K562 (cell line): ENCODE measurements around the gene ABCB4. TPM values are rescaled to one million over a fixed set of nuclear protein-coding genes. Genes with fewer than 3 reads are reported as not detected.
"Not testable (repeated sequence)": the region's sequence is repeated elsewhere in the genome, so short reads cannot be mapped to it uniquely, and the experiment has no call there.

ENCODE experiments used
- ATAC-seq: fragments of 200-7000 bp; cut with Tn5 transposase; 3 replicates; pipeline ENCODE4 v1.9.1; 2020; ENCODE audit warnings: moderate library complexity
- BruUV-seq: library from RNA; stranded (reverse); fragments of 400-500 nt; replicated peaks from 2 replicates; lab custom pipeline; 2021; lab: Mats Ljungman, UMichigan
- CTCF ChIA-PET: fragments of 300-600 bp; formaldehyde crosslinking; extraction: SDS; loops from one replicate; lab custom pipeline; 2021; ENCODE audit warnings: low intra/inter-chr PET ratio; lab: Yijun Ruan, JAX
- POLR2A ChIA-PET: fragments of 300-600, 350-650 bp; sonication (Branson Sonifier 250); formaldehyde crosslinking; extraction: SDS; loops from one replicate; lab custom pipeline; 2021; ENCODE audit warnings: antibody characterized with exemption, inconsistent platforms; lab: Yijun Ruan, JAX
- DNase-seq, 4 experiments: peaks; one replicate each; pipeline versions ENCODE4 v3.0.0 to v3.0.0-alpha.2; 2011 to 2018; ENCODE audit warnings: low spot score in 3 of 4, mixed read lengths in 3 of 4; ENCODE audit errors: extremely low read depth in 1 of 4
- FAIRE-seq: peaks from 2 replicates; lab custom pipeline; 2011; peaks lifted over from hg19 to GRCh38; lab: Jason Lieb, UNC
- H2AFZ ChIP-seq: 2 replicates; pipeline ENCODE4 v1.6.0; 2011; ENCODE audit warnings: low read depth, low read length, control low read depth, inconsistent platforms
- H3K27ac ChIP-seq: fragments of 200-600 bp; 3 replicates; pipeline ENCODE4 v1.8.0; 2011; ENCODE audit warnings: low read depth, mild to moderate bottlenecking, control low read depth, inconsistent platforms, low read length, moderate library complexity, mixed read lengths; ENCODE audit errors: extremely low read depth
- H3K27me3 ChIP-seq, 2 experiments: fragments of 300-600 bp in 1 of 2; 2 replicates in 1 of 2; 3 replicates in 1 of 2; pipeline versions ENCODE4 v1.6.0 to v1.8.0; 2011; ENCODE audit warnings: inconsistent platforms in 2 of 2, low read length in 2 of 2, mild to moderate bottlenecking in 1 of 2, mixed read lengths in 1 of 2, moderate library complexity in 1 of 2; ENCODE audit not compliant: control insufficient read depth in 2 of 2, insufficient read depth in 2 of 2
- H3K36me3 ChIP-seq: fragments of 300-600 bp; 3 replicates; pipeline ENCODE4 v1.8.0; 2011; ENCODE audit warnings: mild to moderate bottlenecking, low read length, inconsistent platforms; ENCODE audit not compliant: control insufficient read depth, insufficient read depth
- H3K4me1 ChIP-seq, 2 experiments: fragments of 200-600 bp in 1 of 2; replicated peaks in 1 of 2; 2 replicates in 1 of 2; 3 replicates in 1 of 2; pipeline versions ENCODE4 v1.5.1 to v1.8.0; 2011; ENCODE audit warnings: inconsistent platforms in 2 of 2, low read length in 2 of 2, mild to moderate bottlenecking in 1 of 2, mixed read lengths in 1 of 2, moderate library complexity in 1 of 2; ENCODE audit not compliant: control insufficient read depth in 2 of 2, insufficient read depth in 2 of 2
- H3K4me2 ChIP-seq: 2 replicates; pipeline ENCODE4 v1.6.1; 2011; ENCODE audit warnings: low read length, control low read depth, inconsistent platforms, mixed read lengths; ENCODE audit not compliant: insufficient read depth
- H3K4me3 ChIP-seq: fragments of 200-600 bp; sonication (generic), shearing (Covaris generic); 2 replicates; pipeline ENCODE4 v1.5.1; 2016; ENCODE audit warnings: control low read depth, inconsistent platforms
- H3K79me2 ChIP-seq: fragments of 200-600 bp; 3 replicates; pipeline ENCODE4 v1.8.0; 2011; ENCODE audit warnings: low read length, inconsistent platforms; ENCODE audit not compliant: control insufficient read depth, insufficient read depth
- H3K9ac ChIP-seq, 2 experiments: 2 replicates each; pipeline versions ENCODE4 v1.6.0 to v1.6.1; 2011; ENCODE audit warnings: low read depth in 2 of 2, low read length in 2 of 2, control low read depth in 1 of 2, inconsistent platforms in 1 of 2, mild to moderate bottlenecking in 1 of 2, mixed read lengths in 1 of 2; ENCODE audit not compliant: insufficient read depth in 1 of 2
- H3K9me1 ChIP-seq: one replicate; pipeline ENCODE4 v1.6.0; 2011; ENCODE audit warnings: inconsistent platforms, mild to moderate bottlenecking, low read length, moderate library complexity; ENCODE audit not compliant: control insufficient read depth, insufficient read depth
- H3K9me3 ChIP-seq: replicated peaks from 2 replicates; pipeline ENCODE4 v1.5.1; 2011; ENCODE audit warnings: low read depth, low read length, inconsistent platforms; ENCODE audit not compliant: control insufficient read depth, insufficient read depth
- H4K20me1 ChIP-seq: replicated peaks from 2 replicates; pipeline ENCODE4 v1.6.1; 2011; ENCODE audit warnings: low read length, inconsistent platforms, mixed read lengths; ENCODE audit not compliant: control insufficient read depth, insufficient read depth
- CSDE1 ChIP-seq, 2 experiments: fragments of 450-650 bp; IDR thresholded peaks; 2 replicates each; pipeline ENCODE4 v1.6.1; 2016; ENCODE audit warnings: mild to moderate bottlenecking in 1 of 2
- GTF2A2 ChIP-seq: IDR thresholded peaks from 2 replicates; pipeline ENCODE4 v1.6.1; 2016; ENCODE audit warnings: mild to moderate bottlenecking, missing genetic modification characterization, missing compliant biosample characterization
- PML ChIP-seq: IDR thresholded peaks from 2 replicates; pipeline ENCODE4 v1.6.1; 2012; ENCODE audit warnings: low read length, inconsistent platforms
- WGBS: fragments of 100-300 bp; shearing (Covaris generic); methylation state at CpG from one replicate; pipeline ENCODE4 v1.1.6; 2016; ENCODE audit warnings: low coverage, mixed read lengths; ENCODE audit not compliant: insufficient coverage; ENCODE audit errors: missing lambda C conversion rate; 5-methylcytosine and 5-hydroxymethylcytosine counted together
- in situ Hi-C: fragments of 300-500 bp; cut with MboI; formaldehyde crosslinking; loops from 4 replicates; pipeline ENCODE4 v1.15.0; 2018; ENCODE audit warnings: inconsistent platforms, mixed read lengths
- intact Hi-C: fragments of 100-400 bp; cut with micrococcal nuclease; formaldehyde crosslinking; loops from 2 replicates; pipeline ENCODE4 v1.14.2; 2022
- polyA plus RNA-seq, 8 experiments: library from polyadenylated mRNA; depleted of rRNA in 4 of 8; stranded (reverse) in 5 of 8; unstranded in 3 of 8; fragments of >200 nt; fragmentation: Nextera tagmentation in 2 of 8; fragmentation: Illumina TruSeq in 1 of 8; extraction: Ambion mirVana in 2 of 8; extraction: Trizol in 1 of 8; gene quantifications; 2 replicates each; pipeline versions ENCODE4 v1.2.1 to v1.2.3, GENCODE V29; 2011 to 2014; ENCODE audit warnings: inconsistent platforms in 1 of 8, missing spikeins in 1 of 8
- total RNA-seq, 7 experiments: library from RNA; depleted of rRNA in 6 of 7; stranded (reverse); fragments of >200 nt in 6 of 7; fragmentation: Illumina TruSeq in 2 of 7; extraction: Trizol in 2 of 7; gene quantifications; 2 replicates each; pipeline versions ENCODE4 v1.2.1 to v1.2.3, GENCODE V29; 2011 to 2021; ENCODE audit warnings: low replicate concordance in 1 of 7
- TF ChIP-seq, protein P1 (sequence below): sonication (generic); formaldehyde crosslinking; IDR thresholded peaks from 2 replicates; pipeline ENCODE4 v1.8.0; 2022; ENCODE audit warnings: mild to moderate bottlenecking, missing genetic modification reagents
- TF ChIP-seq, protein P2 (sequence below): fragments of 450-650 bp; formaldehyde crosslinking; IDR thresholded peaks from 2 replicates; pipeline ENCODE4 v1.4.0; 2022; ENCODE audit warnings: missing genetic modification characterization

Gene ABCB4
- total and polyA plus RNA-seq, 9 of the 15 experiments (the other 6 are each of a cell fraction or from before 2014, with no cell fraction given): 0.06 to 0.73 (median 0.40) TPM

DNA sequence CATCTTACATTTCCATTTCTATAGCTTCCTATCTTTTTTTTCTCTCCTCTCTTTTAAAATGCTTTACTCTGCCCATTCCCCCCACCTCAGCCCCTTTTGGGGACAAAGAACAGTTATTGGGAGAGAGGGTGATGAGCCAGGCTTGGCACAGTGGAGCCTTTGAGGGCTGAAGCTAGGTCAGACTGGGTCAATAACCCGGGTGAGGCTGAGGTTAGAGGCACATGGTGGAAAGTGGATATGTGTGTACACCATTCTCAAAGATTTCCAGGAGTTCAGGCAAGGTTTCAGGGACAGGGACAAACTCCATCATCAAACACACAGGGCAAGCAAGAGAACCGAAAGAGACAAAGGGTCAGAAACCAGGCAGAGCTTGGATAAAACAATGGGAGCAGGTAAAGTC lies 11.5 kb downstream of the ABCB4 start (continued):
- TF ChIP-seq, protein P1, sequence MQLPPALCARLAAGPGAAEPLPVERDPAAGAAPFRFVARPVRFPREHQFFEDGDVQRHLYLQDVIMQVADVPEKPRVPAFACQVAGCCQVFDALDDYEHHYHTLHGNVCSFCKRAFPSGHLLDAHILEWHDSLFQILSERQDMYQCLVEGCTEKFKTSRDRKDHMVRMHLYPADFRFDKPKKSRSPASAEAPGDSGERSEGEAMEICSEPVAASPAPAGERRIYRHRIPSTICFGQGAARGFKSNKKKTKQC (CRISPR knock-in tag): no peak
- TF ChIP-seq, protein P2, sequence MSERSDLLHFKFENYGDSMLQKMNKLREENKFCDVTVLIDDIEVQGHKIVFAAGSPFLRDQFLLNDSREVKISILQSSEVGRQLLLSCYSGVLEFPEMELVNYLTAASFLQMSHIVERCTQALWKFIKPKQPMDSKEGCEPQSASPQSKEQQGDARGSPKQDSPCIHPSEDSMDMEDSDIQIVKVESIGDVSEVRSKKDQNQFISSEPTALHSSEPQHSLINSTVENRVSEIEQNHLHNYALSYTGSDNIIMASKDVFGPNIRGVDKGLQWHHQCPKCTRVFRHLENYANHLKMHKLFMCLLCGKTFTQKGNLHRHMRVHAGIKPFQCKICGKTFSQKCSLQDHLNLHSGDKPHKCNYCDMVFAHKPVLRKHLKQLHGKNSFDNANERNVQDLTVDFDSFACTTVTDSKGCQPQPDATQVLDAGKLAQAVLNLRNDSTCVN (CRISPR knock-in tag): no peak
- no peak for TF ChIP-seq CSDE1 (IDR thresholded peaks at IDR 0.05)
- TF ChIP-seq PML: no peak
- TF ChIP-seq GTF2A2: no peak

DNA sequence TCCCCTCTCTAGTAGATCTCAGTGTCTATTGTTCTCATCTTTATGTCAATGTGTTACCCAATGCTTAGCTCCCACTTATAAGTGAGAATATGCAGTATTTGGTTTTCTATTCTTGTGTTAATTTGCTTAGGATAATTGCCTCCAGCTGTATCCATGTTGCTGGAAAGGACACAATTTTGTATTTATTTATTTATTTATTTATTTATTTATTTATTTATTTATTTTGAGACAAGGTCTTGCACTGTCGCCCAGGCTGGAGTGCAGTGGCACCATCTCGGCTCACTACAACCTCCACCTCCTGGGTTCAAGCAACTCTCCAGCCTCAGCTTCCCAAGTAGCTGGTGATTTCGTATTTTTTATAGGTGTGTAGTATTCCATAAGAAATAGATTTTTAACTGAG lies 15.0 kb downstream of the ABCB4 start:
- H3K4me2 ChIP-seq, ATAC-seq, CTCF ChIA-PET, H3K4me1 ChIP-seq, FAIRE-seq, BruUV-seq, H3K9me3 ChIP-seq, H3K27ac ChIP-seq, DNase-seq, H3K27me3 ChIP-seq, H3K9ac ChIP-seq, intact Hi-C loops, H2AFZ ChIP-seq, in situ Hi-C loops, H3K9me1 ChIP-seq, H3K79me2 ChIP-seq, H3K36me3 ChIP-seq, H3K4me3 ChIP-seq, H4K20me1 ChIP-seq: not testable (repeated sequence)
- 0% methylated on average over 3 of the region's 3 CpGs for WGBS
- POLR2A ChIA-PET: interaction anchor here (1.0 kb wide), 1 partner anchor 21 kb away, joined by 4 read pairs; no protein-coding TSS in a partner anchor
